ENCODE measurements around the gene PDZD8.
"Not testable (repeated sequence)": the region's sequence is repeated elsewhere in the genome, so short reads cannot be mapped to it uniquely, and the experiment has no call there.

Gene PDZD8

DNA sequence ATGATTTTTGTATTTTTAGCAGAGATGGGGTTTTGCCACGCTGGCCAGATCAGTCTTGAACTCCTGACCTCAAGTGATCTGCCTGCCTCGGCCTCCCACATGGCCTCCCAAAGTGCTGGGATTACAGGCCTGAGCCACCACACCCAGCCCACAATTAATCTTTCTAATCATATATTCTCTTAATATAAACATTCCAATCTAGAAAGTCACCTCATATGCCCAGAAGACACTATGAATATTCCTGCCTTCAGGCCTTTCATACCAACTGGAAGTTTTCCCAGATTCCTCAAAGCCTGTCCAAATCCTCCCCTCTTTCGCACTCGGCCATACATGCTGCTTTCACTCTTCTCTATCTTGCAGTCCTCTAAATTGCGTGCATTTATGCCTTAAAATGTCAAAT is 32.6 kb downstream of the PDZD8 start:
- DNase-seq, result no peak

DNA sequence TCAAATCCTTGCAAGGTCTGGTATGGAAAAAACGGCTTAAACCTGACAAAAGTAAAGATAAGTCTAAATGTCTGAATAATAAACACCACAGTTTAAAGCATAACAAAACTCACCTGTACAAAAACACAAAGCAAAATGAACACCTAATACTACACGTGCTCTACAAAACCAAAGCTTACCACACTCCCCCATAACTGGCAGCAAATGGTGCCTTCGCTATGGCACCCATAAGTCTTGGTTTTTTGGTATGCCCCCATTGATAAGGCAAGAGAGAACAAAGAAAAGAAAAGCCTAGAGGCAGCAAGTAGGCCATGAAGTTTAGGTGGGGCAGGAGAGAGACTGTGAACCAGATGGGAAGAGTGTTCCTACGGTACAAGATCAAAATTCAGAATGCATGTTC is 34.2 kb downstream of the PDZD8 start:
- DNase-seq, result no peak

DNA sequence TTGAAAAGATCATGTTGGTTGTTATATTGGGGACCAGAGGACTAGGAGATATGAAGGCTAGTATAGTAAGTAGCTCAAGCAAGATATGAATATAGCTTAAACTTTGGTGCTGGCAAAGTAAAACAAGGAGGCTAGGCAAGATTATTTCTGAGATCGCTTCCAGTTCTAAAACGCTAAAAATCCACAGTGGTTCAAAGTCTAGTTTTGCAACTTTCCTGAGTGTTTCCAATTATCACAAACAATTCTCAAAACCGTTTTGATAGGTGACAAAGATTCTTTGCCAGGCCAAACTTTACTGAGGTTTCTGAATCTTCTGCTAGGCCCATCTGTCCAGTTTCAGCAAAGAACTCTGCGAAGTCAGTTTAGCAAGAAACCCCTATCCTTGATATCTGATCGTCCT is 35.3 kb downstream of the PDZD8 start:
- DNase-seq, result no peak

DNA sequence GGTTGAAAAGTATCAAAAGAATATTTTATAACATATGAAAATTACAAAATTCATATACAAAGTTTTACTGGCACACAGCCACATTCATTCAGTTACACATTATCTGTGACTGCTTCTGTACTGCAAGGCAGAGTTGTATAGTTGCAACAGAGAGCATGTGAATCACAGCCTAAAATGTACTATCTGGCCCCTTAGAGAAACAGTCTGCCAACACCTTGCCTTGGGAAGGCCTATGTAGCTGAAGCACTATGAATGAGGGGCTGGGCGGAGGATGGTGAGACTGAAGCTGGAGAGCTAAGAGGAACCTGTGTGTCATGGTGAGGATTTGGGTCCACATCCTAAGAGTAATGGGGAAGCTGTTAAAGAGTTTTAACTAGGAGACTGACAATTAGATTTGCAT is 35.7 kb downstream of the PDZD8 start:
- no peak for DNase-seq

DNA sequence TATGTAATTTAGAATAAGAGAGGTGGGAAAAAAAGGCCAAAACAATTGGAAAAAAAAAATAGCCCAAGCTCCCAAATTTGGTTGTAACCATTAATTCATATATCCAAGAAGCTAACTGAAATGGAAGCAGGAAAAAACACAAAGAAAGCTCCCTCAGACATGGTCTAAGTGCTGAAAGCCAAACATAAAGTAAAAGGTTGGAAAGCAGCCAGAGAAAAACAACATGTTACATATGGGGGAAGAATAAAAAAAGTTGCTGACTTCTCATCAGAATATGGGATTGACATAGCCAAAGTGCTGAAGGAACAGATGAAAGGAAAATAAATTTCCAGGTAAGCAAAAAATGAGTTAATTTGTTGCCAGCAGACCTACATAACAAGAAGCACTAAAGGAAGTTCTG is 40.3 kb downstream of the PDZD8 start:
- DNase-seq, result no peak

DNA sequence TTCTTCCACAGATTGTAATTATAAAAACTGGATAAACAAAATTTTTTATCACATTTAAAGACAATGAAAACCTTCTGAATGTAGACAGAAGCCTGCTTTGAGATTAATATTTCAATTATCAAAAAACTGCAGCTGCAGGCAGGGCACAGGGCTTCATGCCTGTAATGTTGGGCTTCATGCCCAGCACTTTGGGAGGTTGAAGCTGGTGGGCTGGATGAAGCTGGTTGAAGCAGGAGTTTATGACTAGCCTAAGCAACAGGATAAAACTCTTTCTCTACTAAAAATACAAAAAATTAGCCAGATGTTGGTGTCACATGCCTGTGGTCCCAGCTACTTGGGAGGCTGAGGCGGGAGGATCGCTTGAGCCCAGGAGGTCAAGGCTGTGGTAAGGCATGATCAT is 41.2 kb downstream of the PDZD8 start:
- no peak for DNase-seq

DNA sequence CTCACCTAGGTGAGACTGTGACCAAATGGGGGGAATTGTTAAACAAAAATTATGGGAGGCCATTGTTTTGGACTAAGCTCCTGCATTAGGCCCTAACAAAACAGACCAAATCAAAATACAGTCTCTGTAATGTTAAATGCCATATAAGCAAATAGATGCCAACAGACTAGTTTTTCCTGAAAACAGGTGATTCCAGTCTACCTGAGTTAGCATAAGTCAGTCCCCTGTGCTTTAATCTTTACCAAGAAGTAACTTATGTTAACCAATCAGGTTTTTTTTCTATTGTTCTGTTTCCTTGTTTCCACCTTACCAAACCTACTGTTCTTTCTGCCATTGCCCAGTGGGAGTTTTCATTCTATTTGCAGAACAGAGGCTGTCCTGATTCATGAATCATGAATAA is 48.0 kb downstream of the PDZD8 start:
- no peak for DNase-seq

DNA sequence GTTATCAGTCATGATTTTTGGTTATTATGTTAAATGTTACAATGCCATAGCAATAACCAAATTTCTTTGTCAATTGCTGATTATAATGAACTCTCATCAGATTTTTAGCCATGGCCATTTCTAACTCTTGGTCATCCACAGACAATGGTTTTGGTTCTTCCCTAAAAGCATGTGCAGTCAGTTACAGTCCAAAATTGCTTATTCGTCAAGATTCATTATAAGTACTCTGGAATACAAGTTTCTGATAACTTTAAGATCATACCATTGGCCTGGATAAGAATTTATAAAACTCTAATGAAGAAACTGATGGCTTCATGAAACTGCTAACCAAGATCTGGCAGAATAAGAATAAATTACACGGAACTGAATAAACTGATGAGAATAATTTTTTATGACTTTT is 50.9 kb downstream of the PDZD8 start:
- DNase-seq, result no peak

DNA sequence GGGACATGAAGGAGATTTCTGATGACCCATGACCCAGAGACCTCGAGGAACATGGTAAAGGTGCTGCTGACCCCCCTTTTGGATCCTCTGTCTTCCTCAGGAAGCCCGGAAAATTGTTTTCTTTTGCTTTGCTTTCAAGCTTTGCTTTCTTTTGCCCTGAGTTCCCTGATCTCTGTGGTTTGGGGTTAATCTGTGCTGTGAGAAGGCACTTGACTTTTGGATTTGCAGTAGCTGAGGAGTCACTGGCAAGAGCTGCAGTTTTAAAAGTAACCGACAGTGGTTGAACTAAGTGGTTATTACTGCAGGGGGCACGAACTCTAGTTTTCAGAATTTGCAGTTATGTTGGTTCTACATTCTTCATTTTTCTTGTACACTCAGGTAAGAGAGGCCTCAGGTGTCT is 53.0 kb downstream of the PDZD8 start:
- DNase-seq, result no peak

DNA sequence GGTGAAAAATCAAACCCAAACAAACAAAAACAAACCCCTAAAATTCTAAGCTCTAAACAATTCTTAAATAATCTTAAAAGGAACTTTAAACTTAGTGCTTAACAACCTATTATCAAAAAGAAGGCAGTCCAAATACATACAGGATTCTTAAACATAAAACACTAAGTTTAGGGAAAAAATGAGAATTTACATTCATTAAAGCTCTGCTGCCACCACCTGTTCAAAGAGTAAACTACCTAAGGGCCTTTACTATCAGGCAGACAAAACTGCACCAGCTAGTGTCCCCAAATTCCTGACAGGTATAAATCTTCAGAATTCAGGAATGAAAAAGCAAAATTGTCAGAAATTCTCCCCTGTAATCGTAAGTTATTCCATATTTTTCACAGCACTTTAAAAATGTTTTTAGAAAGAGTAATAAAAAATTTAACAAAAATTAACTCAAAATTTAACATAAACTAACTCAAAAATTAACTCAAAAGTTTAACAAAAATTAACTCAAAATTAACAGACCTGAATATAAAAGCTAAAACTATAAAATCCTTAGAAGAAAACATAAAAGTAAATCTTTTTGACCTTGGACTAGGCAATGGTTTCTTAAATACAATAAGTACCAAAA is 55.1 kb downstream of the PDZD8 start:
- DNase-seq, result no peak

DNA sequence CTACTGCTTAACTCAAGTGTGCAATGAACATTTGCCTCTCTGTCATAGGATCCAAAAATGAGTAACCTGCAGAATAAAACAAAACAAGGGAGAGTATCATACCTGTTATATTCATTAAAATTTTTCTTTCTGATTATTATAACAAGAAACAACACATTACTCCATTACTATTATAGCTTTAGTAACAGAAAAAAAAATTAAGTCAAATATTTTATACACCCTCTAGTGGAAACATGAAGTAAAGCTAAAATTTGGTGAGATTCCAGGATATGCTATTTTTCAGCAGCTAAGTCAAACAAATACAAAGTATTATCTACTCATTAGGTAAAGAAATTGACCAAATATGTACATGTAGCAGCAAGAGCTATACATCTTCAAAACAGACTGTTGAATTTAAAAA is 56.3 kb downstream of the PDZD8 start:
- no peak for DNase-seq

DNA sequence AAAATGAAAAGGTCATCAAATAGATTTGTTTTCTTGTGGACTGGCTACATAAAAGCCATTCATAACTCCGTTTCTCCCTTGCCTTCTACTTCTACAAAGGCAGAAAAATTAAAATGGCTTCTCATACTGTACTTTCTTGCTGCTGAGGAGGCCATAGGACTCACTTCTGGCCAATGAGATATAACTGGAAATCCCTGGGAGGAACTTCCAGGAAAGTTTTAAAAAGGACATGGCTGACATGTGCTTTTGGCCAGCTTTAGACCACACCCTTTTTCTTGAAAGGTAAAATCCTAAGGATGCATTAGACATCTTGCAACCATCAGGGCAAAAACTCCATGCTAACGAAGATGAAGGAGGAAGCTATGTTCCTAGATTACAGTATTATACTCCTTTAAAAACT is 58.5 kb downstream of the PDZD8 start:
- no peak for DNase-seq

DNA sequence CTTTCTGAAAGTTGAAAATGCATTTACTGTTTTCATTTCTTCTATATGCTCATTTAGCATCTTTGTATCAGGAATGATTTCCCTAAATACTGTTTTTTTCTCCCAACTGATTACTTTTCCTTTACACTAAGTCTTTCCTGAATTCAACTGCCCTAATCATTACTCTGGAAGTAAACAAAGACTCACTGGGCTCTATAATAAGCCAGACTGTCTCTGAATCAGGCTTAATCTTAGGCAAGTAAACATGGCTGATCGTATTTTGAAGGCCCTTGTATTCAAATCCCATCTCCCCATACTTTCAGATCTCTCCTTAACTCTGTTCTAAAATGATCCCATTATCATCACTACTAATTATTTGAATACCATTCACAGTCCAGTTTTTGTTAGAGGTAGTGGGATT is 61.6 kb downstream of the PDZD8 start:
- DNase-seq, result no peak

DNA sequence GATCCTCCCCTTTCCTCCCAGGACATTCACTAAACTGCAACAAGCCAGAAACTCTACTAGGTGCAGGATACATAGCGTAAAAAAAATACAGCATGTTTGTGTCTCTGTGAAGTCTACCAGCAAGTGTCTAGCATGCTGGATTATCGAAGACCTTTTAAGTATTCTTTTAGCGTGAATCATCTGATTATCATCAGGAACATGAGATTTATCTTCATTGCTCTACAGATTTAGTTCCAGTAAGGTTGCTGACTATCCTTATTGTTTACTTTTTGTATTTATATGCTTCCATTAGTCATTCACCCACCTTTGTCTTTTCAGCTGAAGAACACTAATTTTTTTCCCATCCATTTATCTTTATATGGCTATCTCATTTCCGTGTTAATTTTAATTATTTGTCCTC is 62.8 kb downstream of the PDZD8 start:
- no peak for DNase-seq

DNA sequence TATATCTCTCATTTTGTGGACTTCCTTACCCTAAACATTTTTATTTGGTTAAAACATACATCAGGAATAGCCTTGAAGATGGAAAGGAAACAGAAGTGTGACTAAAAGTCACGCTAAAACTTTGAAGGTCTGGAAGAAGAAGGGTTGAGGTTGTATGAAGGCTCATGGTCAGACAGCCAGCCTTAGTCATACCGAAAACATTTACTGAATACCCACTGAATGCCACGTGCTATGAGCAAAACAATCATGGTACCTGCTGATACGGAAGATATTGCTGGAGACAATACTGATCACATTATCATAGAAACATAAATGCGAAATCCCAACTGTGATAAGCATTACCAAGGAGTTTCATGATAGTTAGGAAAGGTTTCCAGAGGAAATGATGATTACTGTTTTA is 64.0 kb downstream of the PDZD8 start:
- no peak for DNase-seq

DNA sequence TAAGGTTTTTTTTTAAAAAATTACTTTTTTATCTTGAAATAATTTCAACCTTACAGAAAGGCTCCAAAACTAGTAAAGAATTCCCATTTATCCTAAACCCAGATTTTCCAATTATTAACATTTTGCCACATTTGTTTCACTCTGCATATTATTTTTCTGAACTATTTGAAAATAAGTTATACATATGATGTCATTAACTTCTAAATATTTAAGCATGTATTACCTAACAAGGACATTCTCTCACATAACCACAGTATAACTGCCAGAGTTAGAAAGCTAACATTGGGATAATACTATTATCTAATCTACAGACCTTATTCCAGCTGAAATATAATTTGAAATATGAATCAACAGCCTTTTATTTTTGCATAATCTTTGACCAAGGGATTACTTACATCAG is 68.6 kb downstream of the PDZD8 start:
- no peak for DNase-seq

DNA sequence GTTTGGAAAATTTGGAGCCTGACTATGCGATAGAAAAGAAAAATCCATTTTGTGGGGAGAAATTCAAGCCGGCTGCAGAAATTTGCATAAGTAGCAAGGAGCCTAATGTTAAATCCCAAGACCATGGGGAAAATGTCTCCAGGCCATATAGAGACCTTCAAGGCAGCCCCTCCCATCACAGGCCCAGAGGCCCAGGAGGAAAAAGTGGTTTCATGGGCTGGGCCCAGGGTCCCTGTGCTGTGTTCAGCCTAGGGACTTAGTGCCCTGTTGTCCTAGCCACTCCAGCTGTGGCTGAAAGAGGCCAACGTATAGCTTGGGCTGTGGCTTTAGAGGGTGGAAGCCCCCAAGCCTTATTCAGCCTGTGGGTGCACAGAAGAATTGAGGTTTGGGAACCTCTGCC is 71.8 kb downstream of the PDZD8 start:
- DNase-seq, result not testable (repeated sequence)

DNA sequence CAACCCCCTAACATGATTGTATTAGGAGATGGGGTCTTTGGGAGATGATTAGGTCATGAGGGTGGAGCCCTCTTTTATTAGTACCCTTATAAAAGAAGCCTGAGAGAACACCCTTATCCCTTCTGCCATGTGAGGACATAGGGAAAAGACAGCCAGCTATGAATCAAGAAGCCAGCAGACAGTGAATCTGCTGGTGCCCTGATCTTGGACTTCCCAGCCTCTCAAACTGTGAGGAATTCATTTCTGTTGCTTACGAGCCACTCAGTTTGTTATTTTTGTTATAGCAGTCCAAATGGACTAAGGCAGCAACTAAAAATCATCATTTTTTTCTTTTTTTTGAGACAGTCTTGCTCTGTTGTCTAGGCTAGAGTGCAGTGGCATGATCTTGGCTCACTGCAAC is 74.6 kb downstream of the PDZD8 start:
- DNase-seq, result no peak

DNA sequence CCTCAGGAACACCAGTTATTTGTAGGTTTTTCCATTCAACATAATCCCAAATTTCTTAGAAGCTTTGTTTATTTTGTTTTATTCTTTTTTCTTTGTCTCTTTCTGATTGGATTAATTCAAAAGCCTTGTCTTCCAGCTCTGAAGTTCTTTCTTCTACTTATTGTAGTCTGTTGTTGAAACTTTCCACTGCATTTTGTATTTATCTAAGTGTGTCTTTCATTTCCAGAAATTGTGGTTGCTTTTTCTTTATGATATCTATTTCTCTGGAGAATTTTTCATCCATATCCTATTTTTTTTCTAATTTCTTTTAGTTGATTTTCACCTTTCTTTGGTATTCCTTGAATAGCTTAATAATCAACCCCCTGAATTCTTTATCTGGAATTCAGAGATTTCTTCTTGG is 75.8 kb downstream of the PDZD8 start:
- DNase-seq, result no peak

DNA sequence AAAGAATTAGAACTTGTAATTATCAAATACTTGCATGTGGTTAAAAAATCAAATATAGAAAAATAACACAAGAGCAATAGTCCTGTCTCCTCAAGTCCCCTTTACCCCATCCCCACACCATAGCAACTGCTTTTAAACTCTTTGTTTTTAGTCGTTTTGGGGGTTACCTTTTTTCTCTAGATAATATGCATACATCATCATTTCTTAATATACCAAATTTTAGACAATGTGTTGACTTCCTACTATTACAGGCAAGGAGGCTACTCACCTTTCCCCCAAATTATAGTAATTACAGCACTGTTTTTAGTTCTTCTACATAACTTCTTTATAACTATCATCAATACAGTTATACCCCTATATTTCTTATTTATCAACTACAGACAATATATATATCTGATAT is 77.0 kb downstream of the PDZD8 start:
- no peak for DNase-seq

DNA sequence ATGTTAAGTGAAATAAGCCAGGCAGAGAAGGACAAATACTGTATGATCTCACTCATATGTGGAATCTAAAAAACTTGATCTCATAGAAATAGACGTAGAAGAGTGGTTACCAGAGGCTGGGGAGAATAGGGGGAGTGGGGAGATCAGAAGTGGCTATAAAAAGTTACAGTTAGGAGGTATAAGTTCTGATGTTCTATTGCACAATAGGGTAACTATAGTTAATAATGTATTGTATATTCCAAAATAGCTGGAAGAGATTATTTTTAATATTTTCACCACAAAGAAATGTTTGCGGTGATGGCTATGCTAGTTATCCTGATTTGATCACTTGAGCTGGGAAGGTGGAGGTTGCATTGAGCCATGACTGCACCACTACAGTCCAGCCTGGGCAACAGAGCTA is 80.5 kb downstream of the PDZD8 start:
- no peak for DNase-seq

DNA sequence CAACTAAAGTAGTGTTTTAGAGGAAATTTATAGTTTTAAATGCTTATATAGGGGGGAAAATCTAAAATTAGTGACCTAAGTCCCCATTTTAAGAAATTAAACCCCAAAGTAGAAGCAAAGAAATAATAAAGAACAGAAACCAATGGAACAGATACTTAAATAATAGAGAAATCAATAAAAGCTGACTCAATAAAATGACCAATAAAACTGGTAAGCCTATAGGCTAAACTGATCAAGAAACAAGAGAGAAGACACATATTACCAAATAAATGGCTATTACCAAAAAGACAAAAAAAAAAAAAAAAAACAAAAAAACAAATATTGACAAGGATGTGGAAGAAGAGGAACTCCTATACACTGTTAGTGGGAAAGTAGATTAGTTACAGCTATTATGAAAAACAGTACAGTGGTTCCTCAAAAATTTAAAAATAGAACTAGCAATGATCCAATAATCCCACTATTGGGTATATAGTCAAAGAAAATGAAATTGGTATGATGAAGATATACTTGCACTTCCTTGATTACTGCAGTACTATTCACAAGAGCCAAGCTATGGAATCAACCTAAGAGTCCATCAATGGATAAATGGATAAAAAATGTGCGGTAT is 81.1 kb downstream of the PDZD8 start:
- no peak for DNase-seq

DNA sequence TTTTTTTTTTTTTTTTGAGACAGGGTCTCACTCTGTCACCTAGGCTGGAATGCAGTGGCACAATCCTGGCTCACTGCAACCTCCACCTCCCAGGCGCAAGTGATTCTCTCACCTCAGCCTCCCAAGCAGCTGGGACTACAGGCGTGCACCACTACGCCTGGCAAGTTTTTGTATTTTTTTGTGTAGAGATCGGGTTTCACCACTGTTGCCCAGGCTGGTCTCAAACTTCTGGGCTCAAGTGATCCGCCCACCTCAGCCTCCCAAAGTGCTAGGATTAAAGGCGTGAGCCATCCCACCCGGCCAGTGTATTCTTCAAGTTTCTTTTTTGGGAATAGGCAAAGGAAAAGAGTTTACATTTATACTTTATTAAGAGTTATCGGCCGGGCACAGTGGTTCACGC is 84.4 kb downstream of the PDZD8 start:
- not testable (repeated sequence) for DNase-seq

DNA sequence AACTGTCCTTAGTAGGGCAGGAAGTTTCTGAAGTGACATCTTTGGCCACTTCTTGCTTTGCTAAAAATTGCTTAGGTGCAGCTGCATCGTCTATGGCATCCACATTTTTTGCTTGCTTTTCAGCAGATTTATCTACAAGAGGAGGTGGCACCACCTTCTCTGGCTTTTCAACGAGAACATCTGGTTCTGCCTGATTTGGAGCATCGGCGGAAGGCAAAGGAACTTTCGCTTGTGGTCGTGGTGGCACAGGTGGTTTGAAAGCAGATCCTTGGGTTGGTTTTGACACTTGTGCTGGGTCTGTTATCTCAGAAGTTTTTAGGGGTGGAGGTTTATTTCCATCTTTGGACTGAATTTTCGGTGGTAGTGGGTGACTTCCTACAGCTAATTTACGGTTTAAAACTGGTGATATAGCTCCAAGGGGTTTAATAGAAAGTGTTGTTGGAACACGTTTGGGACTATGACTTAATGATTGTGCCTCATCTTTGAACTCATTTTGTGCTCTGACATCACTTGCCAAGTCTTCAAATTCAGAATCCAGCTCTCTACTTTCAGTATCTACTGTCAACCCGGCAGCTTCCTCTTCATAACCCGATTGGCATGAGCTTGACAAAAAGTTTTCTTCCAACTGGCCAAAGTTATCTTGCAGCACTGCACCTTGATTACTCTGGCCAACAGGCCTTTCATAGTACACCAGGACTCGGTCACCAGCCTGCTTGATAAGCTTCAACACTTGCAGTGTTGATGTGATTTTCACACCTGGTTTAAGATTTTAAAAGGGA is 90.3 kb downstream of the PDZD8 start:
- DNase-seq, result no peak

DNA sequence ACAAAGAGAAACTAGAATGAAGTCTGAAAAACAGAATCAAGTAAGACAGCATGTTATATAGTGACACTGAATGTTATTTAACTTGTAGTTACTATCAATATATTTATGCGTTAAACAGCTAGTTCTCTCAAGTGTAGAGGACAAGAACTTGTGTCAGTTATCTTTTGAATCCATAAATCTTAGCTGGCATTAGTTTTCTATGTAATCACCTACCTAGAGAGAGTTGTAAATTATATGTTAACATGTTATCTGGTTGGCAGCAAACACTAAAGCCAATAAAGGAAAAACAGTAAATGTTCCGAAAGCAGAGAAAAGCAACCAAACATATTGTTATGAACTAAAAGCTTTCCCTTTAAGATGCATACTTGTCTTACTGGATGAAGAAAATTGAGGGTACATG is 97.6 kb downstream of the PDZD8 start:
- DNase-seq, result no peak

All from stimulated activated CD8-positive, alpha-beta memory T cell treated with anti-CD3 and anti-CD28 coated beads, Interleukin-4, amount 100 ng/mL, for 48 hours (primary cell).